ENCODE results near the gene OAT. TPM values are rescaled to one million over a fixed set of nuclear protein-coding genes. Genes with fewer than 3 reads are reported as not detected.
A peak's percentile ranks its signal among the peaks of the same experiment; 100 is the strongest.

OAT gene
- total RNA-seq, 1 experiment from 2014 or later = 53.0 TPM

DNA sequence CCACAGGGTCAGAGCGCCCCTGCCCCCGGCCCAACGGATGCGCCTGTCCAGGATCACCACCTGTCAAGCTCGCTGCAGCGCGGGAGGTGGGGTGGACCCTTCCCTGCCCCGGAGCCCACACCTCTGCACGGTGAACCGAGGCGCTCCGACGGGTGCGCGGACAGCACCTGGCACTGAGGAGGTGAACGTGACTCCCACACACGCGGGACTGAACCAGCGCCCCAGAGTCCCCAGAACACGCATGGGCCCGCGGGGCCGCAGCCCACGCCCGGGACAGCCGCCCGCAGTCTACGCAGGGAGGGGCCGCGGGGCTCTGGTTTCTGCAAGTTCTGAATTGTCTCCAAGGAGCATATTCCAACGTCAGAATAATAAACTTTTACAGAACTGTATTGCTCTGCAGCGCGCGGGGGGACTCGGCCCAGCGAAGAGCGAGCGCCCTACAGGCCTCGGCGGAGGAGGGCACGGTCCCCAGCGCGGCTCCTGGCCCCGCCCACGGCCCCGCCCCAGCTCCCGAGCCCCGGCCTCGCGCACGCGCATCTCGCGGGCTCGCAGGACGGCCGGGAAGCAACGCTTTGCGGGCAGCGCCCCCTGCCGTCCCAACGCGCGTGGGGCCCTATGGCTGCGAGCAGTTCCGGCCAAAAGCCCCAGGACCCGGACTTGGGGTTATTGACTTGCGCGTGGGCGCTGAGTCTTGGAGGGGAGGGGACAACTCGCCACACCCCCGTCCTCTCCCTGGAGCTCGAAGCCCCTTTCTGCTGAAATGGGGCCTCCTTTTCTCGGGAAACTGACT lies 29.7 kb downstream of the OAT start:
- Mint-ChIP-seq H3K27me3 (ENCODE audit: unreplicated experiment) (no peaks in the 10 kb centered on the region), H3K9me3 (ENCODE audit: low read depth, unreplicated experiment) (no peaks in the 10 kb centered on the region), H3K4me3 (ENCODE audit: low read depth, unreplicated experiment) (no peak overlapping the region), H3K27ac (ENCODE audit: unreplicated experiment) (no peak overlapping the region), H3K4me1 (ENCODE audit: low read depth, unreplicated experiment) (peaks cover 3% of the 10 kb centered on the region), H3K36me3 (ENCODE audit: insufficient read depth, unreplicated experiment) (no peaks in the 10 kb centered on the region)
- no TSS peak for BruUV-seq (replicated peaks)
- TF ChIP-seq, protein P1, sequence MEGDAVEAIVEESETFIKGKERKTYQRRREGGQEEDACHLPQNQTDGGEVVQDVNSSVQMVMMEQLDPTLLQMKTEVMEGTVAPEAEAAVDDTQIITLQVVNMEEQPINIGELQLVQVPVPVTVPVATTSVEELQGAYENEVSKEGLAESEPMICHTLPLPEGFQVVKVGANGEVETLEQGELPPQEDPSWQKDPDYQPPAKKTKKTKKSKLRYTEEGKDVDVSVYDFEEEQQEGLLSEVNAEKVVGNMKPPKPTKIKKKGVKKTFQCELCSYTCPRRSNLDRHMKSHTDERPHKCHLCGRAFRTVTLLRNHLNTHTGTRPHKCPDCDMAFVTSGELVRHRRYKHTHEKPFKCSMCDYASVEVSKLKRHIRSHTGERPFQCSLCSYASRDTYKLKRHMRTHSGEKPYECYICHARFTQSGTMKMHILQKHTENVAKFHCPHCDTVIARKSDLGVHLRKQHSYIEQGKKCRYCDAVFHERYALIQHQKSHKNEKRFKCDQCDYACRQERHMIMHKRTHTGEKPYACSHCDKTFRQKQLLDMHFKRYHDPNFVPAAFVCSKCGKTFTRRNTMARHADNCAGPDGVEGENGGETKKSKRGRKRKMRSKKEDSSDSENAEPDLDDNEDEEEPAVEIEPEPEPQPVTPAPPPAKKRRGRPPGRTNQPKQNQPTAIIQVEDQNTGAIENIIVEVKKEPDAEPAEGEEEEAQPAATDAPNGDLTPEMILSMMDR (IDR thresholded peaks at IDR 0.05; ENCODE audit: unreplicated experiment) = peak; percentile 73
- peak; percentile 89 for DNase-seq
- intact Hi-C loops (cut with micrococcal nuclease; ENCODE audit: unreplicated experiment) = loop anchor here (2.0 to 10.0 kb wide), 2 partner anchors 294 to 394 kb away; partner anchors contain the start of gene CHST15
- CTCF ChIA-PET = interaction anchor here (0.6 to 2.5 kb wide), 9 partner anchors 9 to 395 kb away, joined by 3 to 33 read pairs (median 5); partner anchors contain the start of gene LHPP

DNA sequence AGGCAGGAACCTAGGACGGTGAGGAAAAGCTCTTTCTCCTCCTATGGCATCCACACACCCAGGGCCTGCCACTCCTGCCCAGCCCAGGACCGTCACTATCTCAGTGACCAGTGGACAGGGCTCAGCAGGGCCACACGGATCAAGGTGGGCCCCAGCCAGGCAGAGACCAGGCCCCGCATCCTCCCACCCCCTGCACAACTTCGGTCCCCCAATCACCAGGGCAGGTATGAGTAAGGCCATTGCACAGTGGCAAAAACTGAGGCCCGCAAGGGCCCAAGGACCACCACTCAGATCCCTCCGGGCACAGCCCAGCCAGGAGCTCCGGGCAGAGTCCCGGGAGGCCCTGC lies 30.3 kb downstream of the OAT start:
- Mint-ChIP-seq H3K9me3 (ENCODE audit: low read depth, unreplicated experiment) (no peaks in the 10 kb centered on the region), H3K4me3 (ENCODE audit: low read depth, unreplicated experiment) (no peak overlapping the region), H3K27ac (ENCODE audit: unreplicated experiment) (no peak overlapping the region), H3K27me3 (ENCODE audit: unreplicated experiment) (no peaks in the 10 kb centered on the region), H3K36me3 (ENCODE audit: insufficient read depth, unreplicated experiment) (no peaks in the 10 kb centered on the region), H3K4me1 (ENCODE audit: low read depth, unreplicated experiment) (no peaks in the 10 kb centered on the region)
- CTCF ChIA-PET = interaction anchor here (2.5 kb wide), 1 partner anchor 392 kb away, joined by 25 read pairs; no protein-coding TSS in a partner anchor
- no peak for DNase-seq
- TF ChIP-seq, protein P1 (IDR thresholded peaks at IDR 0.05; ENCODE audit: unreplicated experiment) = no peak
- no TSS peak for BruUV-seq (replicated peaks)
- intact Hi-C loops (cut with micrococcal nuclease; ENCODE audit: unreplicated experiment) = loop anchor here (2.0 to 10.0 kb wide), 2 partner anchors 294 to 394 kb away; partner anchors contain the start of gene CHST15

DNA sequence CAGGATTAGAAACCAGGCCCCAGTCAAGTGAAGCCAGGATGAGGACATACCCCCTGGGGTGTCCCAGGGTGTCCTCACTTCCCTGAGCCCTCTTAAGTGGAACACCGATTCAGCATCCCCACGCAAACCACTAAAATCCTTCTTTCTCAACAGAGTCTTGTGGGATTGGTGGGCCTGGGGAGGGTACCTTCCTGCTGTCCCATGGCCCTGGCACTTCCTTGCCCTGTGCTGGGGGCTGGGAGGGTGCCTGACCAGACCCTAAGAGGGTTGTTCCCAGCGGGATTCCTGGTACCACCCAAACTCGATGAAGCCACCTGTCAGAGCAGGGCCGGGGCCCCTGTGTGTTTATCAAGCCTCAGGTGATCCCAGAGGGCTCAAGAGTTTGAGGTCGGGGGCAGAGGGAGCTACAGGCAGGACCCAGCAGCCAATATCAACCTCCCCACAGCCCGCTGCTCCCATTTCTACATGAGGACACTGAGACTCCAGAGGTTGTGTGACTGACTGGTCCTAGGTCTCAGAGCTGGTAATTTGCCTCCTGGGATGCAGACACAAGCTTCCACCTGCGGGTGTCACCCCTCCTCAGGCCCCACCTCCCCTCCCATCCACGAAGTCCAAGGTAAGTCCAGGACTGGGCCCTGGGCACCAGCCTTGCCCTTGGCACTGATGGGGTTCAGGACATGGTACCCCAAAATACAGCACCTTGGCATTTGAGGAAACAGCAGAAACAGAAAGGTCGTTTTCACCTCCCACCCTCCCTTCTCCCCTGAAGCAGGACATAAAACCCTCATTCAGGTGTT lies 31.4 kb downstream of the OAT start:
- Mint-ChIP-seq H3K27ac (ENCODE audit: unreplicated experiment) (no peak overlapping the region), H3K36me3 (ENCODE audit: insufficient read depth, unreplicated experiment) (no peaks in the 10 kb centered on the region), H3K9me3 (ENCODE audit: low read depth, unreplicated experiment) (no peaks in the 10 kb centered on the region), H3K4me3 (ENCODE audit: low read depth, unreplicated experiment) (no peak overlapping the region), H3K27me3 (ENCODE audit: unreplicated experiment) (no peaks in the 10 kb centered on the region), H3K4me1 (ENCODE audit: low read depth, unreplicated experiment) (no peaks in the 10 kb centered on the region)
- TF ChIP-seq, protein P1 (IDR thresholded peaks at IDR 0.05; ENCODE audit: unreplicated experiment) = no peak
- DNase-seq = peak; percentile 17
- CTCF ChIA-PET = interaction anchor here (2.5 kb wide), 1 partner anchor 391 kb away, joined by 25 read pairs; no protein-coding TSS in a partner anchor
- no TSS peak for BruUV-seq (replicated peaks)
- intact Hi-C loops (cut with micrococcal nuclease; ENCODE audit: unreplicated experiment) = loop anchor here (10.0 kb wide), 1 partner anchor 292 kb away; the partner anchor contains the start of gene CHST15

DNA sequence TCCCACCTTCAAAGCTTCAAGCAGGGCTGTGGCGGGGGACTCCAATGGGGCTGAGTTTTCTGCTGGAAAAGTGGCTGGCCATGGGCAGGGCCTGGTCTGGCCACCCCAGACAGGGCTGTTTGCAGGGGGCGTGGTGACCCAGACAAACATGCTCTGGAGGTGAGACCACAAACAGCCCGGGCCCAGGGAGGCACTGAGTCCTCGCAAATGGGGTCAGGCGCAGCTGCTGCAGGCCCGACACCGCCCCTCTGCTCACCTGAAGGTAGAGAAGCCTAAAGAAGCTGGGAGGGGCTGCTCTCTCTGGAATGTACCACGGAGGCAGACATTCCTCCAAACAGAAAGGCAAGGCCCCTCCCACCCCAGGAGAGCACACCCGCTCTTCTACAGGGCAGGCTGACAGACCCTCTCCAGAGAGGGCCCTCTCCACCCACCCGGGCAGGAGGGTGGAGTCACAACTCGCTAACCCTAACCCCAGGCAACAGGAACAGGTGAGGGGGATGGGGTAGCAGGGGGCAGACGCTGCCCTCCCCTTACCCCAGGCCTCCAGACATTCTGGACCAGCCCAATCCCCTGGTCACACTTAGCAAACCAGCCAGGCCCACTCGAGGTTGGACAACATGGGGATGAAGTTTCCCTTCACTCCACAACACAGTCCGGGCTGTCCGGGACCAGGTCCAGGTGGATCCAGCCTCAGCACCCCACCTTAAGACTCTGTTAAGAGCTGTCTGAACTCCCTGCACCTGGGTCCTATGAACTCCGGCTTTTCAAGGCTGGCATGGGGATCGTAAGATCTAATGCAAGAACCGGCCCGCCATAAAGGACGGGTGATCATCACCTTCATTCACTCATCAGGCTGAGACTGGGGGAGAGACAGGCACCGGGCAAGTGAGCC lies 32.3 kb downstream of the OAT start:
- Mint-ChIP-seq H3K4me1 (ENCODE audit: low read depth, unreplicated experiment) (no peaks in the 10 kb centered on the region), H3K9me3 (ENCODE audit: low read depth, unreplicated experiment) (no peaks in the 10 kb centered on the region), H3K4me3 (ENCODE audit: low read depth, unreplicated experiment) (no peak overlapping the region), H3K36me3 (ENCODE audit: insufficient read depth, unreplicated experiment) (no peaks in the 10 kb centered on the region), H3K27ac (ENCODE audit: unreplicated experiment) (no peak overlapping the region), H3K27me3 (ENCODE audit: unreplicated experiment) (peaks cover 3% of the 10 kb centered on the region)
- TF ChIP-seq, protein P1 (IDR thresholded peaks at IDR 0.05; ENCODE audit: unreplicated experiment) = no peak
- no TSS peak for BruUV-seq (replicated peaks)
- CTCF ChIA-PET = no interaction called here
- DNase-seq = no peak
- intact Hi-C loops (cut with micrococcal nuclease; ENCODE audit: unreplicated experiment) = loop anchor here (10.0 kb wide), 1 partner anchor 292 kb away; the partner anchor contains the start of gene CHST15
